DMS153 treated with DMSO at 0.1 percent for 48 hours (cell line): ENCODE results near the gene TMEM176A.

Experiments used
- DNase-seq: peaks from one replicate; lab custom pipeline; 2025; ENCODE audit not compliant: unreplicated experiment; lab: John Stamatoyannopoulos, UW

Gene TMEM176A

GRCh38 chr7:150807616-150808438 lies 7.3 kb downstream of the TMEM176A start:
- DNase-seq: peak; percentile 26

- no peak for DNase-seq
Measured at GRCh38 chr7:150814328-150815001, 13.9 kb downstream of the TMEM176A start.

- no peak for DNase-seq
Measured at GRCh38 chr7:150818971-150819370, 18.4 kb downstream of the TMEM176A start.

- DNase-seq: no peak
Measured at GRCh38 chr7:150820148-150820547, 19.6 kb downstream of the TMEM176A start.

- DNase-seq: no peak
Measured at GRCh38 chr7:150820578-150821198, 20.1 kb downstream of the TMEM176A start.

GRCh38 chr7:150823043-150823442 lies 22.5 kb downstream of the TMEM176A start:
- no peak for DNase-seq

GRCh38 chr7:150823484-150824126 lies 23.0 kb downstream of the TMEM176A start:
- DNase-seq: no peak

GRCh38 chr7:150824379-150825177 lies 24.0 kb downstream of the TMEM176A start:
- DNase-seq: no peak

GRCh38 chr7:150826061-150826849 lies 25.7 kb downstream of the TMEM176A start:
- no peak for DNase-seq

- no peak for DNase-seq
Measured at GRCh38 chr7:150828384-150828783, 27.8 kb downstream of the TMEM176A start.

- peak; percentile 43 for DNase-seq
Measured at GRCh38 chr7:150829426-150829825, 28.9 kb downstream of the TMEM176A start.

GRCh38 chr7:150830937-150831336 lies 30.4 kb downstream of the TMEM176A start:
- peak; percentile 85 for DNase-seq

- peak; percentile 17 for DNase-seq
Measured at GRCh38 chr7:150831851-150832250, 31.3 kb downstream of the TMEM176A start.

GRCh38 chr7:150835019-150835418 lies 34.5 kb downstream of the TMEM176A start:
- no peak for DNase-seq

GRCh38 chr7:150835702-150836280 lies 35.2 kb downstream of the TMEM176A start:
- no peak for DNase-seq

- no peak for DNase-seq
Measured at GRCh38 chr7:150838965-150839650, 38.5 kb downstream of the TMEM176A start.

GRCh38 chr7:150842018-150842417 lies 41.4 kb downstream of the TMEM176A start:
- no peak for DNase-seq

- DNase-seq: no peak
Measured at GRCh38 chr7:150842716-150843115, 42.1 kb downstream of the TMEM176A start.

- DNase-seq: no peak
Measured at GRCh38 chr7:150845421-150845861, 44.9 kb downstream of the TMEM176A start.
